KMS-11 (cell line): ENCODE data around the gene HOXA3.
A peak's percentile ranks its signal among the peaks of the same experiment; 100 is the strongest.

Experiments
- H2AFZ ChIP-seq: fragments of 200-600 bp; sonication (generic); 2 replicates; pipeline ENCODE4 v1.6.1; 2016; ENCODE audit warnings: antibody characterized with exemption, mixed run types, low read depth
- H3K27ac ChIP-seq: fragments of 200-600 bp; sonication (generic); 2 replicates; pipeline ENCODE4 v1.6.1; 2016; ENCODE audit warnings: mild to moderate bottlenecking, mixed run types
- H3K27me3 ChIP-seq: fragments of 200-600 bp; sonication (generic); 2 replicates; pipeline ENCODE4 v1.6.1; 2017; ENCODE audit warnings: mild to moderate bottlenecking, low read depth, mixed run types, moderate library complexity; ENCODE audit not compliant: insufficient read depth
- H3K36me3 ChIP-seq: fragments of 200-600 bp; sonication (generic); 2 replicates; pipeline ENCODE4 v1.6.1; 2017; ENCODE audit warnings: mild to moderate bottlenecking, mixed run types; ENCODE audit not compliant: insufficient read depth
- H3K4me1 ChIP-seq: fragments of 200-600 bp; sonication (generic); 2 replicates; pipeline ENCODE4 v1.6.1; 2016; ENCODE audit warnings: mild to moderate bottlenecking, low read depth, mixed run types; ENCODE audit not compliant: poor library complexity, severe bottlenecking
- H3K4me2 ChIP-seq: fragments of 200-600 bp; sonication (generic); 2 replicates; pipeline ENCODE4 v1.7.0; 2016; ENCODE audit warnings: mild to moderate bottlenecking, mixed run types
- H3K4me3 ChIP-seq: fragments of 200-600 bp; sonication (generic); IDR thresholded peaks from 2 replicates; pipeline ENCODE4 v1.6.1; 2017; ENCODE audit warnings: low read depth, low read length, mixed read lengths; ENCODE audit not compliant: insufficient read depth
- H3K79me2 ChIP-seq: fragments of 200-600 bp; sonication (generic); 2 replicates; pipeline ENCODE4 v1.6.1; 2016; ENCODE audit warnings: low read depth, mixed run types; ENCODE audit not compliant: insufficient read depth
- H3K9ac ChIP-seq: fragments of 200-600 bp; sonication (generic); 2 replicates; pipeline ENCODE4 v1.6.1; 2016; ENCODE audit warnings: mild to moderate bottlenecking, mixed run types
- H4K20me1 ChIP-seq: fragments of 200-600 bp; sonication (generic); 2 replicates; pipeline ENCODE4 v1.6.1; 2016; ENCODE audit warnings: mild to moderate bottlenecking, mixed run types; ENCODE audit not compliant: insufficient read depth
- TF ChIP-seq, protein P1 (sequence below): fragments of 200-600 bp; sonication (generic); conservative IDR thresholded peaks from 2 replicates; pipeline ENCODE4 v1.6.1; 2017; ENCODE audit warnings: low read depth, mild to moderate bottlenecking, antibody characterized with exemption, low read length, moderate library complexity, mixed read lengths

The HOXA3 gene

DNA sequence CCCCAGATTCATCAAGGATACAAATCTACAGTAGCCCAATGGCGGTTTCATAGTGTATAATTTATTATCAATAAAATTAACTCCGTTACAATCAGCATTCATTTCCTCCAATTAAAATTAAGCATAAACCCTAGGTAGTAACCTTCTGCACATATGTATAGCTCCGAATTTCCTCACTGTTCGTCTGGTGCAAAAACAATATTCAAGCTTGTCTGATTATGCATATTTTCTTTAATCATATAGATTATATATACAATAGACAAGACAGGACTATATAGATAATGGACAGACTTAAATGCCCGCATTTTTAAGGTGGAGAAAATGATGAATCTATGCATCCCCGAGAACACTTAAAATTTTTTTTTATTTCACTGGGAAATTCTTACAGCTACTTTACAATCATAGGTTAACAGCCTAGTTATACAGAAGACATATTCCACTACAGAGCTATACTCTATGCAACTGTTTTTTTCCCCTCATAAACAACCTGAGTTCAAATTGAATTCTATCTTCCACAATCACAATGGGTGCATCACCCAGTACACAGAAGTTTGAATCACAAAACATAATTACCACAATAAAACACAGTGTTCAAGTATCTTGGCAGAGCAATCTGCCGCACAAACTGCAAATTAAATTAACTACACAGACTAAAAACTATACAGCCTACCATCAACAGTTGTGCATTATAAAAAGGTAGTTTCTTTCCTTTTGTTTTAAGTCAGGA is 10.3 kb upstream of the HOXA3 start:
- TF ChIP-seq, protein P1, sequence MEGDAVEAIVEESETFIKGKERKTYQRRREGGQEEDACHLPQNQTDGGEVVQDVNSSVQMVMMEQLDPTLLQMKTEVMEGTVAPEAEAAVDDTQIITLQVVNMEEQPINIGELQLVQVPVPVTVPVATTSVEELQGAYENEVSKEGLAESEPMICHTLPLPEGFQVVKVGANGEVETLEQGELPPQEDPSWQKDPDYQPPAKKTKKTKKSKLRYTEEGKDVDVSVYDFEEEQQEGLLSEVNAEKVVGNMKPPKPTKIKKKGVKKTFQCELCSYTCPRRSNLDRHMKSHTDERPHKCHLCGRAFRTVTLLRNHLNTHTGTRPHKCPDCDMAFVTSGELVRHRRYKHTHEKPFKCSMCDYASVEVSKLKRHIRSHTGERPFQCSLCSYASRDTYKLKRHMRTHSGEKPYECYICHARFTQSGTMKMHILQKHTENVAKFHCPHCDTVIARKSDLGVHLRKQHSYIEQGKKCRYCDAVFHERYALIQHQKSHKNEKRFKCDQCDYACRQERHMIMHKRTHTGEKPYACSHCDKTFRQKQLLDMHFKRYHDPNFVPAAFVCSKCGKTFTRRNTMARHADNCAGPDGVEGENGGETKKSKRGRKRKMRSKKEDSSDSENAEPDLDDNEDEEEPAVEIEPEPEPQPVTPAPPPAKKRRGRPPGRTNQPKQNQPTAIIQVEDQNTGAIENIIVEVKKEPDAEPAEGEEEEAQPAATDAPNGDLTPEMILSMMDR = no peak
- Histone ChIP-seq H3K79me2 (no peaks in the 10 kb centered on the region), H3K27ac (no peak overlapping the region), H3K4me2 (no peak overlapping the region), H3K27me3 (no peaks in the 10 kb centered on the region), H4K20me1 (no peaks in the 10 kb centered on the region), H3K4me3 (no peak overlapping the region), H3K4me1 (no peaks in the 10 kb centered on the region), H3K36me3 (no peaks in the 10 kb centered on the region), H2AFZ (no peak overlapping the region), H3K9ac (no peak overlapping the region)

DNA sequence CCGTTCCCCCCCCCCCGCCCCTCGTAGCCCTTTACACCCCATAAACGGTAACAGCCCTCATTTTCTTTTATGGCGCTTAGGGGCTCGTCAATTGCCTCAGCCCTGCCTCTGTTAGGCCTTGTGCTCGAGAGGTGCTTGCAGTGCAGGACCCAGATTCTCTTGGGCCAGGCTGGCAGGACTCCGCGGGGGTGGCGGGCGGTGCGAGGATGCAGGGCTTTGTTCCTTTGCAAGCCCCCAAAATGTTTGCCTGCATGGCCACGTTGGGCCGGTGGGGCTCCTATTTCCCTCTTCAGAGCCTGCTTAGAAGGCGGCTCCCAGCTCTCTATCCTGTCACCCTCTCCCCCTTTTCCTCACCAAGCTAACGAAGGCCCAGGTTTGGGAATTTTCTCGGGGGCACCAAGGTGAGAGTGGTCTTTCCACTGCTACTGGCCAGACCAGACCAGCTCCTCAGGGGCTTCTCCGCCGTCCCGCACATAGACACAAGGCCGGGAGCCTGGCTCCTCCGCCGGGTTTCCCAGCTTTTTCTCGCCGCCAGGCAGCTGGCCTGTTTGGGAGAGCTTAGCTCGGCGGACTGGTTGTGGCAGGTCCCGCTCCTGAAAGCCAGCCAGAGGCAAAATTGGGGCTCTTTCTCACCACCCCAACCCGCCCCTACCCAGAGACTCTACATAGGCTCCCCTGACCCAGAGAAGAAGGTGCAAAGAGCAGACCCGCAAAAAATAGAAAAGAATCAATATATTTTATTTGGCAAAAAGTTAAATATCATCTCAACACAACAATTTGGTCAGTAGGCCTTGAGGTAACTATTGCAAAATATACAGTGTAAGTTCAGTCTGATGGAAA is 9.6 kb upstream of the HOXA3 start:
- no peaks in the 10 kb centered on the region for H3K4me1 ChIP-seq
- no peaks in the 10 kb centered on the region for H3K79me2 ChIP-seq
- H2AFZ ChIP-seq = peak overlapping the region; percentile 100; the same call in 1 of the 2 replicates
- H4K20me1 ChIP-seq = no peaks in the 10 kb centered on the region
- no peaks in the 10 kb centered on the region for H3K27me3 ChIP-seq
- H3K4me2 ChIP-seq = no peak overlapping the region
- no peak overlapping the region for H3K27ac ChIP-seq
- H3K9ac ChIP-seq = no peak overlapping the region
- H3K36me3 ChIP-seq = no peaks in the 10 kb centered on the region
- TF ChIP-seq, protein P1 = no peak
- H3K4me3 ChIP-seq = no peak overlapping the region

DNA sequence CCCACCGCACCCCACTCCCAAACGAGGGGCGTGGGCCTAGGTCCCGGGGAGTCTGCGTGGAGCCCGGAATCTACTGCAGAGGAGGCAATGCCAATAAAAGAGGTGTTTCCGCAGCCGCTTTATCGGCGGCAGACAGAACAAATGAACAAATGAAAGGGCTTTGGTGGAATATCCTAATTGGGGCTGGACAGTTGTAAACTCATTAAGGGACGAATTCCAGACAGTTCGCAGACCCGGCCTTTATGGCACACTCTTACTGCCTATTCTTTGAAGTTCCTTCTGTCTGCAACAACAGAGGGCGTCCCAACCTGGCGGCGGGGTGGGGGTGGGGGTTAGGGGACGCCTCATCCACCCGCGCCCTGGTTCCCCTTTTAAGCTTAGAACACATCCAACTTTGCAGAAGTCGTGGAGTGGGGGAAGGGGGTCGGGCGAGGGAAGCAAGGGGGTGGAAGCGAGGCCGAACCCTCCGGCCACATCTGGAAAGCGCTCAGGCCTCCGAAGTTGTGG is 8.9 kb upstream of the HOXA3 start:
- TF ChIP-seq, protein P1 = peak; percentile 72
- peak overlapping the region; percentile 80; the same call in 1 of the 2 replicates for H3K9ac ChIP-seq
- H3K4me2 ChIP-seq = peak overlapping the region; percentile 75
- peak overlapping the region; percentile 100 for H2AFZ ChIP-seq
- no peak overlapping the region for H3K27ac ChIP-seq
- H3K36me3 ChIP-seq = no peaks in the 10 kb centered on the region
- no peaks in the 10 kb centered on the region for H3K4me1 ChIP-seq
- no peaks in the 10 kb centered on the region for H4K20me1 ChIP-seq
- no peaks in the 10 kb centered on the region for H3K79me2 ChIP-seq
- no peaks in the 10 kb centered on the region for H3K27me3 ChIP-seq
- H3K4me3 ChIP-seq = no peak overlapping the region

DNA sequence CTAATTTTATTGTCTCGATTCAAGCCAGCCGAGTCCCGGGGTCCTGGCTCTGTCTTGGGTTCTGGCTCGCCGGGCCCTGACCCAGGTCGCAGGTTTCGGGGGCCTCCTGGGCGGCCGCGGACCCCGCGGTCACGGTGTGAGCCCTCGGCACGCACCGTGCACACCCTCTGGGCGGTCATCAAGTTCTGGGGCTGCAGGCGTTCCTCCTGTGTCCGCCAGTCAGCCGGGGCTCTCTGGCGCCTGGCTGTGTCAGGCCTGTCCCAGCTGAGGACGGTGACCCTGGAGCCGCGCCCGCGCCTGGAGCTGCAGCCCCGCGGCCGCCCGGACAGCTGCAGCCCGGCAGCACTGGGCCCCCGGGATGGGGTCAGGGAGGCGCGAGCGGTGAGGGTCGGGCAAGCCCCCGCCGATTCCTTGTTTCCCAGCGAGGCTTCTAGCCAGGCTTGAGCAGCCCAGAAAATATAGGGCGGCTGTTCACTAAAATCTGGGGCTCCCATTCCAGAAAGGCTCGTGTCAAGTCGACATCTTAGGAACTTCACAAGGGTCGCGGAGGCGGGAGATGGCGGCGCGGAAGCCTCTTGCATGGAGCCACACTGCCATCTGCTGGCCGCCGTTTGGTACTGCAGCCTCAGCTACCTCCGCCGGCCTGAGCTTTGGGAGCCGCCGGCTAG is 8.3 kb upstream of the HOXA3 start:
- Histone ChIP-seq H3K4me1 (no peaks in the 10 kb centered on the region), H3K36me3 (no peaks in the 10 kb centered on the region), H3K27me3 (no peaks in the 10 kb centered on the region), H2AFZ (peak overlapping the region; percentile 100), H3K4me2 (peak overlapping the region; percentile 75), H4K20me1 (no peaks in the 10 kb centered on the region), H3K79me2 (no peaks in the 10 kb centered on the region), H3K27ac (peak overlapping the region; percentile 38), H3K4me3 (no peak overlapping the region), H3K9ac (peak overlapping the region; percentile 80)
- TF ChIP-seq, protein P1 = peak; percentile 99
